ENCODE measurements around the gene ZFYVE21. TPM values are rescaled to one million over a fixed set of nuclear protein-coding genes. Genes with fewer than 3 reads are reported as not detected.

ZFYVE21 gene
- total RNA-seq, 2 experiments from 2014 or later = 8.0 to 8.9 TPM

- H3K9me3 Mint-ChIP-seq = no peaks in the 10 kb centered on the region
- DNase-seq = no peak
- H3K27me3 Mint-ChIP-seq = peaks cover 3% of the 10 kb centered on the region
- H3K4me1 Mint-ChIP-seq = peaks cover 25% of the 10 kb centered on the region
- H3K36me3 Mint-ChIP-seq = peaks cover 5% of the 10 kb centered on the region
- no peak overlapping the region for H3K27ac Mint-ChIP-seq
- H3K4me3 Mint-ChIP-seq = no peak overlapping the region
These were observed 4.1 kb downstream of the ZFYVE21 start for GRCh38 chr14:103719751-103720150.

- Mint-ChIP-seq H3K4me3 (no peak overlapping the region), H3K36me3 (no peaks in the 10 kb centered on the region), H3K4me1 (peaks cover 24% of the 10 kb centered on the region), H3K27ac (no peak overlapping the region), H3K27me3 (no peaks in the 10 kb centered on the region), H3K9me3 (no peaks in the 10 kb centered on the region)
- DNase-seq = no peak
These were observed 5.9 kb downstream of the ZFYVE21 start for GRCh38 chr14:103721334-103722120.

DNA sequence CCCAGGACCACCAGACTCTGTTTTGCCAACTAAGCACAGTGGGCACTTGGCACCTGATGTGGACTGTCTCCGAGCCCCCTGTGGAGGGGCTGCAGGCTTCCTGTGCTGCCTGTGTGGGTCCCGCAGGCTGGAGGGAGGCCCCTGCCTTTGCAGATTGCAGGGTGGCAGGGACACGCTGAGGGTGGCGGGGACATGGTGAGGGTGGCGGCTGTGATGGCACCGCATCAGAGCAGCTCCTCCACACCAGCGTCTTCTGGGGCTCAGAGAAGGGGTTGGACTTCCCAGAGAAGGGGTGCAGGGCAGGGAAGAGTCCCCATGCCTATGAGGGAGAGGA, 8.1 kb downstream of the ZFYVE21 start:
- no peak overlapping the region for H3K4me3 Mint-ChIP-seq
- H3K27me3 Mint-ChIP-seq = no peaks in the 10 kb centered on the region
- DNase-seq = no peak
- no peak overlapping the region for H3K27ac Mint-ChIP-seq
- H3K9me3 Mint-ChIP-seq = no peaks in the 10 kb centered on the region
- peaks cover 12% of the 10 kb centered on the region for H3K4me1 Mint-ChIP-seq
- no peaks in the 10 kb centered on the region for H3K36me3 Mint-ChIP-seq

DNA sequence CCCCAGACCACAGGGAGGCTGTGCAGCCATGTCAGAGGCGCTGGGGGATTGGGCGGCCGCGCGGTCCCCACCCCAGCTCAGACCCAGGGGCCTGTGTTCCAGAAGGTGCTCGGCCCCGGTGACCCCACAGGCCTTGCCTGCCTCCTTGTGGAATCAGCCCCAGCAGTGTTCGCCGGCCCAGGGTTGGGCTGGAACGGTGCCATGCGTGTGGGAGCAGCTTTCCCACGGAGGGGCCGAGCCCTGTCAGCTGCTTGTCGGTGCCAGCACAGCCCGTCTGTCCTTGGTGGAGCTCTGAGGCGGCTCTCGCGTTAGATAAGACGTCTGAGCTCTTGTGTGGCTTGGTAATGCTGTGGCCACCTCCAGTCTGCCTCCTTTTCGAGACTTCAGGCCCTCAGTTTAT, 8.5 kb downstream of the ZFYVE21 start:
- no peak overlapping the region for H3K4me3 Mint-ChIP-seq
- peaks cover 12% of the 10 kb centered on the region for H3K4me1 Mint-ChIP-seq
- no peaks in the 10 kb centered on the region for H3K27me3 Mint-ChIP-seq
- H3K36me3 Mint-ChIP-seq = no peaks in the 10 kb centered on the region
- no peak overlapping the region for H3K27ac Mint-ChIP-seq
- H3K9me3 Mint-ChIP-seq = no peaks in the 10 kb centered on the region
- no peak for DNase-seq

- Mint-ChIP-seq H3K4me1 (peaks cover 2% of the 10 kb centered on the region), H3K9me3 (no peaks in the 10 kb centered on the region)
These were observed 9.5 kb downstream of the ZFYVE21 start for GRCh38 chr14:103725001-103725682.

DNA sequence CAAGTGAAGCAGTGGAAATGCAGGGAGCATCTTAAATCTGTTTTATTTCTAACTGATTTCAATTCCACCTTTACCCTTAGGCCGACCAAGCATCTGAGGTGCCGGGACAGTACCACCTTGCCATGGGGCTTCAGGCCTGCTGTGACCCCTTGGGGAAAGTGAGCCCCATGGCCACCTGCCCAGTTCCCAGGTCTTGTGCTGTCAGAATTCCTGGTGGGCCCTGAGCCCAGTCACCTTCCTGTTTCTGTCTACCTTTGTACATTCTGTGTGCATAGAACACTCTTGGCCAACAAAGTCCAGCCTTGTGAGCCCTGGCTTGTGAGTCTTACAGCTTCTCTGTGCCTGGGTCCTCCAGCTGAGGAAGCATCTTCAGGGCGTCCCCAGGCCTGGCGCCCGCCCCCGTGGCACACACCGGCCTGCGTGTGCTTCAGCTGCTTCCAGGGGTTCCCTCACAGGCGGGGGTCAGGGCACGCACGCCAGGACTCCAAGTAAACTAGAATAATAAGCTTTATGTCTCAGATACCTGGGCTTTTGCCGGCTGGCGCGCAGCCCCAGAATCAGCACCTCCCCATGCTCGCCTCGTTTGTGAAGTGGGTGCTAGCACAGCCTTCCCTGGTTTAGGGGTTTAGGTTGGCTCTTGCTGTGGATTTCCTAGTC, 10.3 kb downstream of the ZFYVE21 start:
- Mint-ChIP-seq H3K4me1 (no peaks in the 10 kb centered on the region), H3K27ac (no peak overlapping the region), H3K36me3 (no peaks in the 10 kb centered on the region), H3K4me3 (no peak overlapping the region), H3K9me3 (no peaks in the 10 kb centered on the region), H3K27me3 (no peaks in the 10 kb centered on the region)
- no peak for DNase-seq

More at GRCh38 chr14:103725001-103725682, 9.5 kb downstream of the ZFYVE21 start:
- no peak for DNase-seq
- Mint-ChIP-seq H3K4me3 (no peak overlapping the region), H3K27ac (no peak overlapping the region), H3K36me3 (no peaks in the 10 kb centered on the region), H3K27me3 (no peaks in the 10 kb centered on the region)

GRCh38 chr14:103726474-103726873, 10.9 kb downstream of the ZFYVE21 start:
- DNase-seq = no peak
- Mint-ChIP-seq H3K36me3 (no peaks in the 10 kb centered on the region), H3K4me1 (no peaks in the 10 kb centered on the region), H3K9me3 (no peaks in the 10 kb centered on the region), H3K27me3 (no peaks in the 10 kb centered on the region), H3K27ac (no peak overlapping the region), H3K4me3 (no peak overlapping the region)

DNA sequence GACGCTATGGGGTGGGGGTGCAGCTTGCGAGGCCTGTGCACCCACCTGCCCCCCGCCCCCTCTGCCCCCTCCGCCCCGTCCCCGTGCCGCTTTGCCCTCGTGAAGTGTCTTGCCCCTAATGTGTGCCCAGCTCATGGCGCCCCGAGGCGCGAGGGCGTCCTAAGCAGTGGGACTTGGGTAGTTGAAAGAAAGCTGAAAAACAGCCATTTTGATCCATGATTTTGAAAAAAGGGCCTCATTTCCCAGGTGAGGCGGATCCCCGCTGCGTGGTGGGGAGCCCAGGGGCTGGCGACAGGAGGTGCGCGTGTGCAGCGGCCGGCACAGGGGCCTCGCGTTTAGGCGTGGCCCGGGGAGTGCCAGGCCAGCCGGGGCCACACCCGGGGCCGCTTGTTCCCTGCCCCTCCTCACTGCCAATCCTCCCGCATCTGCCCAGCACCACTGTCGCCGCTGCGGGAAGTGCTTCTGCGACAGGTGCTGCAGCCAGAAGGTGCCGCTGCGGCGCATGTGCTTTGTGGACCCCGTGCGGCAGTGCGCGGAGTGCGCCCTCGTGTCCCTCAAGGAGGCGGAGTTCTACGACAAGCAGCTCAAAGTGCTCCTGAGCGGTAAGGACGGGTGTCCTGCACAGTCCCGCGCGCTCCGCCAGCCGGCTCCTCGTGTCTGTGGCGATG, 11.8 kb downstream of the ZFYVE21 start:
- Mint-ChIP-seq H3K9me3 (no peaks in the 10 kb centered on the region), H3K36me3 (no peaks in the 10 kb centered on the region), H3K27me3 (no peaks in the 10 kb centered on the region), H3K4me1 (no peaks in the 10 kb centered on the region), H3K27ac (no peak overlapping the region), H3K4me3 (no peak overlapping the region)
- DNase-seq = no peak

DNA sequence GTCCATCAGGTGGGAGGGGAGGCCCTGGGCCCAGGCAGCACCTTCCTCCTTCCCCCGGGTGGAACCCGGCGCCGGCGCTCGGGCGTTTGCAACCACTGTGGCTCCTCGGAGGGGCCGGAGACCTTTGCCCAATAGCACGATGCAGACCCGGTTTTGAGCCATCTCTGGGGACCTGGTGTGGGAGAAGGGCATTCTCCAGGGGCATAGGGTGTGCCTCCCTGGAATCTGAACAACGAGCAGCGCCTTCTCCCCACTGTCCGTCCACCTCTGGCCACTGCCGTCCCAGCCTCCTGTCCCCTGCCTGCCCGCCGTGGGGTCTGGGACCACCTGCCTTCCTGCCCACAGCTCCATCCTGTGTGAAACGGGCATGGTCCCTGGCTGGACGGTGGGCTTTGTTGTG, 12.5 kb downstream of the ZFYVE21 start:
- DNase-seq = no peak
- H3K27me3 Mint-ChIP-seq = no peaks in the 10 kb centered on the region
- no peaks in the 10 kb centered on the region for H3K9me3 Mint-ChIP-seq

GRCh38 chr14:103728721-103729120, 13.1 kb downstream of the ZFYVE21 start:
- Mint-ChIP-seq H3K9me3 (no peaks in the 10 kb centered on the region), H3K4me1 (no peaks in the 10 kb centered on the region), H3K36me3 (no peaks in the 10 kb centered on the region), H3K4me3 (no peak overlapping the region), H3K27ac (no peak overlapping the region), H3K27me3 (no peaks in the 10 kb centered on the region)
- no peak for DNase-seq

More for the DNA sequence above, 12.5 kb downstream of the ZFYVE21 start:
- no peaks in the 10 kb centered on the region for H3K4me1 Mint-ChIP-seq
- no peak overlapping the region for H3K4me3 Mint-ChIP-seq
- H3K27ac Mint-ChIP-seq = no peak overlapping the region
- no peaks in the 10 kb centered on the region for H3K36me3 Mint-ChIP-seq

- Mint-ChIP-seq H3K36me3 (no peaks in the 10 kb centered on the region), H3K27me3 (no peaks in the 10 kb centered on the region), H3K4me1 (no peaks in the 10 kb centered on the region), H3K27ac (no peak overlapping the region), H3K9me3 (no peaks in the 10 kb centered on the region), H3K4me3 (no peak overlapping the region)
- DNase-seq = no peak
These were observed 14.2 kb downstream of the ZFYVE21 start for GRCh38 chr14:103729496-103730448.

DNA sequence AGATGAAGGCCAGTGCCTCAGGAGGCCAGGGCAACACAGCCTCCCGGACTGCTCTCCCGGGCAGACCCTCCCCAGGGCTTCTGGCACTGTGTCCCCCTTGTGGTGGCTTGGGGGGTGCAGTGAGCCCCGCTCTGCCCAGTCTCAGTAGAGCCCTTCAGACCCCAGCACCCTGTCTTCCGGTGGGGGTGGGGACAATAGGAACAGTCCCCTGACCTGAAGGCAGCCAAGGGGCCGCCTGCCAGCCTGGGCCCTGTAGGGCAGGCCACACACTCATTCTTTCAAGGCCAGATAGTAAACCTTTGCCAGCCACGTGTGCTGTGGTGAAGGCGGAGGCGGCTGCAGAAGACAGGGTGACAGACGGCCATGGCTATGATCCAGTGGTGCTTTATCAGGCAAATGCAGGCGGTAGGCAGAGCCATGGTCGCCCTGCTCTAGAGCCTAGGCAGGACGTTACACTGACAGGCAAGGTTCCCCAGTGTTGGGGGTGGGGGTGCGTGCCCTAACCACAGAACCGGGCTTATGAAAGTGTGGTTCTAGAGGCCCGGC, 15.0 kb downstream of the ZFYVE21 start:
- Mint-ChIP-seq H3K9me3 (no peaks in the 10 kb centered on the region), H3K27me3 (no peaks in the 10 kb centered on the region), H3K27ac (no peak overlapping the region), H3K4me1 (no peaks in the 10 kb centered on the region), H3K36me3 (no peaks in the 10 kb centered on the region), H3K4me3 (no peak overlapping the region)
- DNase-seq = no peak

- DNase-seq = no peak
- Mint-ChIP-seq H3K4me3 (no peak overlapping the region), H3K27ac (no peak overlapping the region), H3K27me3 (no peaks in the 10 kb centered on the region), H3K4me1 (no peaks in the 10 kb centered on the region), H3K36me3 (no peaks in the 10 kb centered on the region), H3K9me3 (no peaks in the 10 kb centered on the region)
These were observed 15.9 kb downstream of the ZFYVE21 start for GRCh38 chr14:103731481-103731880.

Measured in activated naive CD8-positive, alpha-beta T cell treated with anti-CD3 and anti-CD28 coated beads for 36 hours (primary cell).